HepG2 (cell line): ENCODE measurements around the gene RAP1A. TPM values are rescaled to one million over a fixed set of nuclear protein-coding genes. Genes with fewer than 3 reads are reported as not detected.
A peak's percentile ranks its signal among the peaks of the same experiment; 100 is the strongest.

Experiments
- ARNTL ChIP-seq: sonication (generic); formaldehyde crosslinking; IDR thresholded peaks from 2 replicates; pipeline ENCODE4 v1.4.0; 2020; ENCODE audit warnings: mild to moderate bottlenecking, missing genetic modification reagents
- FLYWCH1 ChIP-seq: sonication (generic); formaldehyde crosslinking; IDR thresholded peaks from 2 replicates; pipeline ENCODE4 v1.8.1; 2023; ENCODE audit warnings: mild to moderate bottlenecking, missing genetic modification reagents
- FOXK2 ChIP-seq: fragments of 450-650 bp; IDR thresholded peaks from 2 replicates; pipeline ENCODE4 v1.6.1; 2016
- FOXO1 ChIP-seq: sonication (generic); formaldehyde crosslinking; IDR thresholded peaks from 2 replicates; pipeline ENCODE4 v1.4.0; 2020; ENCODE audit warnings: missing genetic modification reagents
- KLF6 ChIP-seq: IDR thresholded peaks from 2 replicates; pipeline ENCODE4 v1.8.0; 2016; ENCODE audit warnings: missing biosample characterization, missing genetic modification reagents
- KMT2A ChIP-seq: sonication (generic); formaldehyde crosslinking; IDR thresholded peaks from 2 replicates; pipeline ENCODE4 v1.4.0; 2020; ENCODE audit warnings: missing genetic modification reagents
- MIER3 ChIP-seq: IDR thresholded peaks from 2 replicates; pipeline ENCODE4 v1.6.1; 2016; ENCODE audit warnings: missing compliant biosample characterization, borderline replicate concordance
- POLR2AphosphoS5 ChIP-seq: IDR thresholded peaks from 2 replicates; pipeline ENCODE4 v1.6.1; 2012; ENCODE audit warnings: low read depth, low read length
- SOX13 ChIP-seq, 3 experiments: fragments of 450-650 bp in 1 of 3; sonication (generic) in 1 of 3; formaldehyde crosslinking in 1 of 3; IDR thresholded peaks in 2 of 3; conservative IDR thresholded peaks in 1 of 3; 2 replicates each; pipeline versions ENCODE4 v1.5.0 to v1.6.1; 2016 to 2020; ENCODE audit warnings: antibody characterized with exemption in 1 of 3, mild to moderate bottlenecking in 1 of 3, missing compliant biosample characterization in 1 of 3, missing genetic modification reagents in 1 of 3, moderate library complexity in 1 of 3
- ZBTB8A ChIP-seq: sonication (generic); formaldehyde crosslinking; IDR thresholded peaks from 2 replicates; pipeline ENCODE4 v1.4.0; 2020; ENCODE audit warnings: mild to moderate bottlenecking, low read depth, missing genetic modification reagents, borderline replicate concordance
- ZFY ChIP-seq: sonication (generic); formaldehyde crosslinking; IDR thresholded peaks from 2 replicates; pipeline ENCODE4 v1.4.0; 2020; ENCODE audit warnings: missing genetic modification reagents
- ZNF143 ChIP-seq: sonication (generic); formaldehyde crosslinking; IDR thresholded peaks from 2 replicates; pipeline ENCODE4 v1.4.0; 2020; ENCODE audit warnings: missing genetic modification reagents
- ZNF343 ChIP-seq: sonication (generic); formaldehyde crosslinking; IDR thresholded peaks from 2 replicates; pipeline ENCODE4 v1.4.0; 2020; ENCODE audit warnings: mild to moderate bottlenecking, missing genetic modification reagents
- ZNF788 ChIP-seq: sonication (generic); formaldehyde crosslinking; IDR thresholded peaks from 2 replicates; pipeline ENCODE4 v1.5.0; 2020; ENCODE audit warnings: mild to moderate bottlenecking, missing genetic modification reagents, borderline replicate concordance
- polyA plus RNA-seq, 8 experiments: library from polyadenylated mRNA; depleted of rRNA in 3 of 8; stranded (reverse) in 7 of 8; unstranded in 1 of 8; fragments of >200 nt; fragmentation: Illumina TruSeq in 4 of 8; extraction: Trizol in 4 of 8; gene quantifications; 2 replicates each; pipeline versions ENCODE4 v1.2.1 to v1.2.3, GENCODE V29; 2011 to 2016; ENCODE audit warnings: low read depth in 4 of 8, missing spikeins in 1 of 8, mixed read lengths in 1 of 8; ENCODE audit not compliant: insufficient read depth in 1 of 8
- total RNA-seq, 5 experiments: library from RNA; depleted of rRNA; stranded (reverse); fragments of >200 nt; fragmentation: Illumina TruSeq; extraction: Trizol; gene quantifications; 2 replicates each; pipeline ENCODE4 v1.2.3, GENCODE V29; 2016; ENCODE audit warnings: low read depth in 1 of 5
- TF ChIP-seq, protein P1 (sequence below): sonication (generic); formaldehyde crosslinking; IDR thresholded peaks from 2 replicates; pipeline ENCODE4 v1.4.0; 2020; ENCODE audit warnings: low read depth, mild to moderate bottlenecking, missing genetic modification reagents
- TF ChIP-seq, protein P2 (sequence below): sonication (generic); formaldehyde crosslinking; IDR thresholded peaks from 2 replicates; pipeline ENCODE4 v1.5.1; 2020; ENCODE audit warnings: mild to moderate bottlenecking, missing genetic modification reagents, borderline replicate concordance
- TF ChIP-seq, protein P3 (sequence below): sonication (generic); formaldehyde crosslinking; conservative IDR thresholded peaks from 2 replicates; pipeline ENCODE4 v1.8.0; 2022; ENCODE audit warnings: low read depth, missing genetic modification reagents
- TF ChIP-seq, protein P4 (sequence below): IDR thresholded peaks from 2 replicates; pipeline ENCODE4 v1.6.1; 2016; ENCODE audit warnings: mild to moderate bottlenecking

RAP1A gene
- total and polyA plus RNA-seq, 2 of the 13 experiments (the other 11 are each of a cell fraction or from before 2014, with no cell fraction given): 19.0 to 20.7 TPM

DNA sequence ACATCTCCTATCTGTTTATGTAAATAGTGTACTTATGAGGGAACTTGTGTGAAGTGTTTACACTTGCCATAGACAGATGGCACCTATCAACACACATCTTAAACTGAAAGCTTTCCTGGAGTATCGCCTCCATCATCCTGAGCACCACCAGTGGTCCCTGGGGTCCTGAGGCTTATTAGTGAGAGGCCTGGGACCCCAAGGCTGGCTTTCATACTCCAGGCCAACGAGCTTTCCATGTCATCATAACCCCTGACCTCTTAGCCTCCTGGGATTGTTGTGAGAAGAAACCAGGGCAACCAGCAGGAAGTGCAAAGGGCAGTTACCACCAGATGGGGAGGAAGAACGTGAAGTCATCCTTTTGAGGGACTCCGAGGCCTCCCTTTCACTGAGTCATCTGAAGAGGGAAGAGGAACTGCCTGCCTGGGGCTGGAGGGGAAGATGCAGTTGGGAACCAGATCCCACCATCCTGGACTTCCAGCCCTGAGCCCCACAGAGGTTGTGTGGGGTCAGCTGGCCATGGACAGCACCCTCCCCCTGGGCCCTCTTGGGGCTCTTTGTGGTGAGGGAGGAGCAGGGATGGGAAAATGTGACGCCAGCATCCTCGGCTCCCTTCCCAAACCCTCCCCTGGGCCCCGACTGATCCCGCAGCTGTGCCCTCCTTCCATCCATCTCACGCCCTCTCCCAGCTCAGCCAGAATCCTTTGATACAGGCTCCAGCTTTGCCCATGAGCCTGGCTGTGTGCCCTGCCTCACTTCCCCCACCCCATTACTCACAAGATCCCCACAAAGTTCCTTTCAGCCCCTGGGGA lies 113.8 kb downstream of the RAP1A start (continued):
- TF ChIP-seq ZBTB8A (CRISPR knock-in tag) (no peak), SOX13 (IDR thresholded peaks at IDR 0.05) (no peak), SOX13 (CRISPR knock-in tag; conservative IDR thresholded peaks at IDR 0.05 in 1 of 2, IDR thresholded peaks at IDR 0.05 in 1 of 2) (peak in 1 of 2 experiments; percentile 43; a peak in 1 of 4 replicates), ZNF788 (CRISPR knock-in tag) (peak; percentile 38), FOXK2 (no peak), ARNTL (CRISPR knock-in tag) (no peak), KLF6 (no peak), FLYWCH1 (CRISPR knock-in tag) (no peak), ZFY (CRISPR knock-in tag) (peak; percentile 37), ZNF143 (CRISPR knock-in tag) (peak; percentile 59; the same call in 1 of the 2 replicates), POLR2AphosphoS5 (no peak), MIER3 (CRISPR knock-in tag) (peak; percentile 39; the same call in 1 of the 2 replicates), ZNF343 (CRISPR knock-in tag) (no peak), FOXO1 (peak; percentile 46; the same call in 1 of the 2 replicates), KMT2A (0 out of 2 replicates have a peak, but pooled peaks have one; percentile 41)
- TF ChIP-seq, protein P1, sequence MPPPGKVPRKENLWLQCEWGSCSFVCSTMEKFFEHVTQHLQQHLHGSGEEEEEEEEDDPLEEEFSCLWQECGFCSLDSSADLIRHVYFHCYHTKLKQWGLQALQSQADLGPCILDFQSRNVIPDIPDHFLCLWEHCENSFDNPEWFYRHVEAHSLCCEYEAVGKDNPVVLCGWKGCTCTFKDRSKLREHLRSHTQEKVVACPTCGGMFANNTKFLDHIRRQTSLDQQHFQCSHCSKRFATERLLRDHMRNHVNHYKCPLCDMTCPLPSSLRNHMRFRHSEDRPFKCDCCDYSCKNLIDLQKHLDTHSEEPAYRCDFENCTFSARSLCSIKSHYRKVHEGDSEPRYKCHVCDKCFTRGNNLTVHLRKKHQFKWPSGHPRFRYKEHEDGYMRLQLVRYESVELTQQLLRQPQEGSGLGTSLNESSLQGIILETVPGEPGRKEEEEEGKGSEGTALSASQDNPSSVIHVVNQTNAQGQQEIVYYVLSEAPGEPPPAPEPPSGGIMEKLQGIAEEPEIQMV: 0 out of 2 replicates have a peak, but pooled peaks have one; percentile 29
- TF ChIP-seq, protein P2, sequence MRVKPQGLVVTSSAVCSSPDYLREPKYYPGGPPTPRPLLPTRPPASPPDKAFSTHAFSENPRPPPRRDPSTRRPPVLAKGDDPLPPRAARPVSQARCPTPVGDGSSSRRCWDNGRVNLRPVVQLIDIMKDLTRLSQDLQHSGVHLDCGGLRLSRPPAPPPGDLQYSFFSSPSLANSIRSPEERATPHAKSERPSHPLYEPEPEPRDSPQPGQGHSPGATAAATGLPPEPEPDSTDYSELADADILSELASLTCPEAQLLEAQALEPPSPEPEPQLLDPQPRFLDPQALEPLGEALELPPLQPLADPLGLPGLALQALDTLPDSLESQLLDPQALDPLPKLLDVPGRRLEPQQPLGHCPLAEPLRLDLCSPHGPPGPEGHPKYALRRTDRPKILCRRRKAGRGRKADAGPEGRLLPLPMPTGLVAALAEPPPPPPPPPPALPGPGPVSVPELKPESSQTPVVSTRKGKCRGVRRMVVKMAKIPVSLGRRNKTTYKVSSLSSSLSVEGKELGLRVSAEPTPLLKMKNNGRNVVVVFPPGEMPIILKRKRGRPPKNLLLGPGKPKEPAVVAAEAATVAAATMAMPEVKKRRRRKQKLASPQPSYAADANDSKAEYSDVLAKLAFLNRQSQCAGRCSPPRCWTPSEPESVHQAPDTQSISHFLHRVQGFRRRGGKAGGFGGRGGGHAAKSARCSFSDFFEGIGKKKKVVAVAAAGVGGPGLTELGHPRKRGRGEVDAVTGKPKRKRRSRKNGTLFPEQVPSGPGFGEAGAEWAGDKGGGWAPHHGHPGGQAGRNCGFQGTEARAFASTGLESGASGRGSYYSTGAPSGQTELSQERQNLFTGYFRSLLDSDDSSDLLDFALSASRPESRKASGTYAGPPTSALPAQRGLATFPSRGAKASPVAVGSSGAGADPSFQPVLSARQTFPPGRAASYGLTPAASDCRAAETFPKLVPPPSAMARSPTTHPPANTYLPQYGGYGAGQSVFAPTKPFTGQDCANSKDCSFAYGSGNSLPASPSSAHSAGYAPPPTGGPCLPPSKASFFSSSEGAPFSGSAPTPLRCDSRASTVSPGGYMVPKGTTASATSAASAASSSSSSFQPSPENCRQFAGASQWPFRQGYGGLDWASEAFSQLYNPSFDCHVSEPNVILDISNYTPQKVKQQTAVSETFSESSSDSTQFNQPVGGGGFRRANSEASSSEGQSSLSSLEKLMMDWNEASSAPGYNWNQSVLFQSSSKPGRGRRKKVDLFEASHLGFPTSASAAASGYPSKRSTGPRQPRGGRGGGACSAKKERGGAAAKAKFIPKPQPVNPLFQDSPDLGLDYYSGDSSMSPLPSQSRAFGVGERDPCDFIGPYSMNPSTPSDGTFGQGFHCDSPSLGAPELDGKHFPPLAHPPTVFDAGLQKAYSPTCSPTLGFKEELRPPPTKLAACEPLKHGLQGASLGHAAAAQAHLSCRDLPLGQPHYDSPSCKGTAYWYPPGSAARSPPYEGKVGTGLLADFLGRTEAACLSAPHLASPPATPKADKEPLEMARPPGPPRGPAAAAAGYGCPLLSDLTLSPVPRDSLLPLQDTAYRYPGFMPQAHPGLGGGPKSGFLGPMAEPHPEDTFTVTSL (CRISPR knock-in tag): peak; percentile 29; the same call in 1 of the 2 replicates
- TF ChIP-seq, protein P3, sequence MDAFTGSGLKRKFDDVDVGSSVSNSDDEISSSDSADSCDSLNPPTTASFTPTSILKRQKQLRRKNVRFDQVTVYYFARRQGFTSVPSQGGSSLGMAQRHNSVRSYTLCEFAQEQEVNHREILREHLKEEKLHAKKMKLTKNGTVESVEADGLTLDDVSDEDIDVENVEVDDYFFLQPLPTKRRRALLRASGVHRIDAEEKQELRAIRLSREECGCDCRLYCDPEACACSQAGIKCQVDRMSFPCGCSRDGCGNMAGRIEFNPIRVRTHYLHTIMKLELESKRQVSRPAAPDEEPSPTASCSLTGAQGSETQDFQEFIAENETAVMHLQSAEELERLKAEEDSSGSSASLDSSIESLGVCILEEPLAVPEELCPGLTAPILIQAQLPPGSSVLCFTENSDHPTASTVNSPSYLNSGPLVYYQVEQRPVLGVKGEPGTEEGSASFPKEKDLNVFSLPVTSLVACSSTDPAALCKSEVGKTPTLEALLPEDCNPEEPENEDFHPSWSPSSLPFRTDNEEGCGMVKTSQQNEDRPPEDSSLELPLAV (CRISPR knock-in tag): no peak
- TF ChIP-seq, protein P4, sequence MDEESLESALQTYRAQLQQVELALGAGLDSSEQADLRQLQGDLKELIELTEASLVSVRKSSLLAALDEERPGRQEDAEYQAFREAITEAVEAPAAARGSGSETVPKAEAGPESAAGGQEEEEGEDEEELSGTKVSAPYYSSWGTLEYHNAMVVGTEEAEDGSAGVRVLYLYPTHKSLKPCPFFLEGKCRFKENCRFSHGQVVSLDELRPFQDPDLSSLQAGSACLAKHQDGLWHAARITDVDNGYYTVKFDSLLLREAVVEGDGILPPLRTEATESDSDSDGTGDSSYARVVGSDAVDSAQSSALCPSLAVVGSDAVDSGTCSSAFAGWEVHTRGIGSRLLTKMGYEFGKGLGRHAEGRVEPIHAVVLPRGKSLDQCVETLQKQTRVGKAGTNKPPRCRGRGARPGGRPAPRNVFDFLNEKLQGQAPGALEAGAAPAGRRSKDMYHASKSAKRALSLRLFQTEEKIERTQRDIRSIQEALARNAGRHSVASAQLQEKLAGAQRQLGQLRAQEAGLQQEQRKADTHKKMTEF (CRISPR knock-in tag): peak; percentile 74
